GM13977 (cell line): ENCODE measurements around the gene NSG1.

Source experiments
- DNase-seq: peaks from one replicate; pipeline ENCODE4 v3.0.0; 2012; ENCODE audit warnings: low spot score
- CTCF ChIP-seq: IDR thresholded peaks from 2 replicates; pipeline ENCODE4 v1.5.1; 2012; ENCODE audit warnings: mild to moderate bottlenecking, control low read depth; ENCODE audit not compliant: insufficient read depth; ENCODE audit errors: extremely low read depth, missing control alignments
- in situ Hi-C: fragments of 300-500 bp; cut with MboI; formaldehyde crosslinking; loops from one replicate; pipeline ENCODE4 v1.12.0; 2022; ENCODE audit warnings: low sequenced_read_pairs, low pct_unique_long_range_greater_than_20kb, mixed read lengths, inconsistent platforms; ENCODE audit not compliant: unreplicated experiment

The NSG1 gene, protein sequence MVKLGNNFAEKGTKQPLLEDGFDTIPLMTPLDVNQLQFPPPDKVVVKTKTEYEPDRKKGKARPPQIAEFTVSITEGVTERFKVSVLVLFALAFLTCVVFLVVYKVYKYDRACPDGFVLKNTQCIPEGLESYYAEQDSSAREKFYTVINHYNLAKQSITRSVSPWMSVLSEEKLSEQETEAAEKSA

GRCh38 chr4:4386736-4387392, at the start of gene NSG1:
Gene NSG1, plus strand, starts transcription at chr4:4387102. Its CDS starts 528 bp downstream, at chr4:4387630.
- in situ Hi-C loops = no loop called here
- no peak for TF ChIP-seq CTCF
- peak; percentile 47 for DNase-seq

DNA sequence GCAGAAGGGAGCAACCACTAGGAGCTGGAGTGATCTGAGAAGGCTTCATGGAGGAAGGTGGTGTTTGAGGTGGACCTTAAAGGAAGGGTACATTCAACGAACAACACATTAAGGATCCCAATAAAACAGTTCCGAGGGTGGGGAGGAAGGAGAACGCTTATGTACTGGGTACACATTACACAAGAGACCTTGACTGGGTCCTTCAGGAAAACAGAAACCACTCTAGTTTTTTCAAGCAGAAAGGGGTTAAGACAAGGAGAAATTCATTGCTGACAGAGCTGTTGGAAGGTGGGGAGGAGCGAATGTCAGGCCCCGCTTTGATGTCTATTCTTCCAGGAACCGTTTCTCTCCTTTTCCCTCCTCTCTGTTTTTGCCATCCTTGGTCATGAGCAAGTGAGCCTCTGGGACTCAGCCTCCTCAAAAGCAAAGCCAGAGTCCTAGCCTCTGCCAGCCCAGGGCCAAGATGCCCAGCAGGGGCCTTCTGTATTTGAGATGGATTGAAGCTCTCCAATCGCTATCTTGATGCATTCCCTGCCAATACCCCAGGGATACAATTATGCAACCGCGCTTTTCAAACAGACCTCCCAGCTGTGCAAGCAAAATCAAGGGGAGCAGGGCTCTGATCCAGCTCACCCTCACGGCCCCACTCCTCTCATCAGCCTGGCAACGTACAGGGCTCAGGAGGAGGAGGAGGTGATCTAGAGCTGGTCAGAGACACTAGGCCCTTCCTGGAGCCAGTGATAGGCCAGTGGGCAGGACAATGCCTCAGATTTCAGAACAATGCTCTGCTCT, 48.5 kb upstream of the NSG1 start:
- TF ChIP-seq CTCF = no peak
- DNase-seq = no peak
- in situ Hi-C loops = loop anchor here (10.0 kb wide), 1 partner anchor 84 kb away; no protein-coding TSS in a partner anchor

DNA sequence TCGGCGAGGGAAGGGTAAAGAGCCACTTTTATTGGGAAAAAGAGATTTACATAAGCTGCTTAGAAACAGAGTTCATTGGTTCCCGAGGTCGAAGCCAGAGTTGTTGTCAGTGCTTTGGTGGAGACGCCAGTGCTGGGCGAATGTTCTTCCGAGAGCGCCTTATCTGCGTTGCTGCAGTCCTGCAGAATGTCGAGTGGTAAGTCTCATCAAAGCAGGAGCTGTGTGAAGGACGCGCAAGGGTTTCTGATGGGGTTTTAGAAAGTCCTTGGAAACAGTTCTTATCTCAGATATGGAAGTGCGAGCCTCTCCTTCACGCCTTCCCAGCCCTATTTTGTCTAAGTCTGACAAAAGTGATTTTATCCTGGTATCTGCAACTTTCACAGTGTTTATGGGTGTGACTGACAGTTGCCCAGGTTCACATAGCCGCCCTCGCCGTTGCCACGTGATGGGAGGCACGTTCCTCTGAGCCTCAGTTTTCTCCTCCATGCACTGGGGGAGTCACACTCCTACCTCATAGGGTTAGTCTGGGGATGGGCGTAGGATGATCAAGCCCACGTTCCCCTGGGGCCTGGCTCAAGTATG, 47.3 kb upstream of the NSG1 start:
- in situ Hi-C loops = loop anchor here (10.0 kb wide), 1 partner anchor 85 kb away; no protein-coding TSS in a partner anchor
- no peak for DNase-seq
- TF ChIP-seq CTCF = no peak

- DNase-seq = no peak
- in situ Hi-C loops = no loop called here
- TF ChIP-seq CTCF = no peak
Observed at GRCh38 chr4:4341861-4342650, 44.8 kb upstream of the NSG1 start.

DNA sequence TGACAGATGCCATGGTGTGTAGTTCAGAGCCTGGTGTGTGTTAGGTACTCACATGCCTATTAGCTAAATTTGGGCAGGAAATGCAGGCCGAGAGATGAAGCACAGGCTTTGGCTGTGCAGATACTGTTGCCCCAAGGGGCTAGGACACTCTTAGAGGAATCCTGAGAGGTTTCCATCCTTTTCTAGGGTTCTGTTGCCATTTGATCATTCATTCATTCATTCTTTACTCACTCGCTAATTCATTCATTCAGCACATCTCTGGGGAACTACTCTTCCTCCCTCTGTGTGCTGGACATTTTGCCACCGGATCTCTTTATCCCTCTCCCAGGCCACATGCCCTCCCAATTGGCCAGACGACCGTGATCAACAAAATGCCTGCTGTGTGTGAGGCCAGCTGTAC, 43.9 kb upstream of the NSG1 start:
- in situ Hi-C loops = no loop called here
- no peak for DNase-seq
- TF ChIP-seq CTCF = no peak
